ENCODE data around the gene ADAMTS6. TPM values are rescaled to one million over a fixed set of nuclear protein-coding genes. Genes with fewer than 3 reads are reported as not detected.
A peak's percentile ranks its signal among the peaks of the same experiment; 100 is the strongest.

Gene ADAMTS6
- total RNA-seq, 1 donor from 2014 or later, result 1.4 TPM

DNA sequence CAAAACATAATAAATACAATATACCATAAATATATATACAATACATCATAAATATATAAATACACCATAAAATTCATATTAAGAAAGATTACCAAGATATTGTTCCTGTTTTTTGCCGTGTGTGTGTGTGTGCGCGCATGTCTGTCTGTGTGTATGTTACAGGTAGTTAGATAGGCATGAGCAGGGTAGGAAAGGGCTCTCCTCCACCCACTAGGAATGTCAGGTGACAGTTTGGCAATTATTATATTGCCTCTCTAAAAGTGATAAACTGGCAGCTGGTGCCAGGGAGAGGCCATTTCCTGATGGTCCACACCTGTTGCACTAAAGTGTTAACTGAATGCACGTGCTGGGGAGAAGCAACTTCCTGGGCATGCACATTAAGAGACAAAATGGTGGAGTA lies 232.8 kb downstream of the ADAMTS6 start:
- DNase-seq (no peak), ATAC-seq (no peak)
- intact Hi-C loops (cut with micrococcal nuclease), result no loop called here

DNA sequence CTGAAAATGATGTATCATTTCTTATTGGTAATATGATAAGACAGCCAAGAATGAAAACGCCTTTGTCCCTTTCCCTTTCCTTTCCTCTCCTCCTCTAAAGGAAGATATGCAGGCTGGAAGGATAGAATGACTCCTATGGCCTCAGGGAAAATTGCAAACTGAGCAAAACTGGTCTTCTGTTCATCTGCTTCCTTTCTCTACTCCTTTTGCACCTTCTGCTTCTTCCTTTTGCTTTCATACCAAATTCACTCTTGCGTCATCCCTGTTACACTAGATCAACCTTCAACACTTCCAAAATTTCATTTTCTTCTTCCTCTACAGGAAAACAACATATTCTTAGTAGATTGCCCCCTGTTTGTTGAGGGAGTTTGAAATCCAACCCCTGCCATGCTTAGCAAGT lies 234.1 kb downstream of the ADAMTS6 start:
- no peak for DNase-seq
- intact Hi-C loops (cut with micrococcal nuclease), result no loop called here
- no peak for ATAC-seq

DNA sequence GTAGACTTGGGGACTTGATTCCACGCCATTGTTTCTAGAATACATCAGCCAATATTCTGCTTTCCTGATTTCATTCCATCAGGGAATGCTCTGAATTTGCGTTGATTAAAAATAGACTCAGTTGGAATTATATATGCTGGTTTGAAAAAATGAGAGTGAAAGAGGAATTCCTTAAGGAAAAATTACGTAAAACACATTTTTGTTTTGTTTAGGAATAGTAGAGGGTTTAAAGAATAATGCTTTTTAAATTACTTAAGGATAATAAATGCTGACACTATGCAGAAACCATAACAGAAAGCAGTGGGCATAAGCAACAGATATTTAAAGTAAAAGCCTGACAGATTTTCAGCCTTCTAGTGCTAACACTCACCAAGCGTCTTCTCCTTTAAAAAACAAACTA lies 235.0 kb downstream of the ADAMTS6 start:
- intact Hi-C loops (cut with micrococcal nuclease), result no loop called here
- no peak for ATAC-seq
- DNase-seq, result no peak

DNA sequence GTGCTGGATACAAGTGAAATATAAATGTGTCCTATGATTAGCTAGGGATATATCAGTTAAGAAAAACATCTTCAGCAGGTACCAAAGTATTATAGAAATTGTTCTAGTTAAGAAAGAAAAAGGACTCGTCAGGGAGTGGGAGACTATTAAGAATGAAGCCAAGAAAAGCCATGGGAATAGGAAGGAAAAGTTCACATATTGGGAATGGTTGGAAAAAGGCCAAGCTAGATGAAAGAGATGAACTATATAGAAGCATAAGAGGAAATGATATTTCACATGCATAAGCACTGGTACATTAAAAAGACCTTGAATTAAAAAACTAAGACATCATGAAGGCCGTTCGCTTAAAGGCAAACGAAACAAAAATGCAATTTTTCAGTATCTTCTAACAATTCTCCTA lies 237.7 kb downstream of the ADAMTS6 start:
- intact Hi-C loops (cut with micrococcal nuclease), result no loop called here
- no peak for DNase-seq
- ATAC-seq, result no peak

DNA sequence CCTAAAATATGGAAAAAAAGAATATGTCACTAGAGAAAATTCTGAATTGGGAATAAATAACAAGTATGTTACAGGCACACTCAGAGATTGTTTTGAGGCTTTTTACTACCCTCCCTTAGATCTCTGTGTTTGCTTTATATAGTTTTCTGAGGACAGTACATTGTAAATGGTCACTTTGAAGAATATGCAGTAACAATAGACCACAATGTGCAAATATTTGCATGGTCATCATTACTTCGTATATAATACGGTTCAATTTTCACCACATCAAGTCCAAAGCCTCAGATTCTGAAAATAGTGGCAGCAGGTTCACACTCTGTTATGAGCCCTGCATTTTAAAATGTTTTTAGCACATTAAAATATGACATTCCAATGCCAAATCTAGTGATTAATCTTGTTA lies 238.6 kb downstream of the ADAMTS6 start:
- intact Hi-C loops (cut with micrococcal nuclease), result no loop called here
- DNase-seq, result no peak
- ATAC-seq, result no peak

DNA sequence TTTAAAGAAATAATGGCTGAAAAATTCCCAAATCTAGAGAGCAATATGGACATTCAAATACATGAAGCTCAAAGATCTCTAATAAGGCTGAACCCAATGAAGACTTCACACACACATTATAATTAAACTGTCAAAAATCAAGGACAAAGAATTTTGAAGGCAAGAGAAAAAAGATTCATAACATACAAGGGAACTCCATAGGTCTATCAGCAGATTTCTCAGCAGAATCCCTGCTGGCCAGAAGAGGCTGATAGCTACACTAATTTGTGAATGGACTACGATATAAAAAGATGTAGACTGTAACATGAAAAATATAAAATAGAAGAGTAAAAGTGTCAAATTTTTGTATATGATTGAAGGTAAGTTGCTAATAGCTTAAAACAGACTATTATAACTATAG lies 251.9 kb downstream of the ADAMTS6 start:
- intact Hi-C loops (cut with micrococcal nuclease), result no loop called here
- no peak for DNase-seq
- no peak for ATAC-seq

DNA sequence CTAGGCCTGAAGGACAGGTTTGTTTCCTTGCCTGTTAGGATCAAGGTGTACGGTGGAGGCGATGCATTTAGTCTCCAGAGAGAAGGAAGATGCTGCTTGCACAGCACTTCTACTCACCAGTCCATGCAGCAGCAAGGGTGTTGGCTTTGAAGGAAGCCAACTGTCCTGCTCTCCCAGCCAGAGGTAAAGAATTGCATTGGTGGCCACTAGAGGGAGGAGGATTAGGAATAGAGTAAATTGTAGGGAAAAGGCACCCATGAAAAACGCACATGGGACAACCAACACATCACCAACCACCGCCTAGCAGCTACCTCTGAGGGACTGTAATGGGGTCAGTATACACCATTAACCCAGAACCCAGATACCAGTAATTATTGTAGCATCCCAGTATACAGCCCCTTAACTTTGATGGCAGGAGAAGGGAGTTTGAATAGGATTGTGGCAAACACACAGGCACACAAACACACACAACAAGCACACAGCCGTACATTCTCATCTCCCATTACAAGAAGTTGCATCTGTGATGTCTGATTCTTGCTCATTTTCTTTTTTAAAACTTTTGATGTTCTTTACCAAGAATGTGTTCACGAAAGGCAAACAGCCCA lies 267.7 kb downstream of the ADAMTS6 start:
- no peak for DNase-seq
- intact Hi-C loops (cut with micrococcal nuclease), result no loop called here
- ATAC-seq, result peak; percentile 63

DNA sequence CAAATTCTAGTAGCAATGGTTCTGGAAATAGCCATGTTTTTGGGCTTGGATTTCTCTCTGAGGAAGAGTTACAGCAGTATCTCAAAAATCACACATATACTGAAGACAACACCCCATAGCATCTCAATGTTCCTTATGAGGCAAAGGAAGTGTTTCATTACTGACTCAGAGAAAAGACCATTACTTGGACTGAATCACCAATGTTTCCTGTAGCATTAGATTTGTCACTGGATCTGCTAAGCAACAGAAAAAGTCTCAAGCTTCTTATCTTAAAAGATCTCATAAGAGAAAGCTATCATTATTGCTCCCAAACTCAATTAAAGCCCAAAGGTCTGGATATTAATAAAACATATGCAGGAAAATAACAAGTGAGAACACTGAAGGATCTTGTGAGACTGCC lies 272.4 kb downstream of the ADAMTS6 start:
- DNase-seq, result no peak
- ATAC-seq, result no peak
- intact Hi-C loops (cut with micrococcal nuclease), result no loop called here

DNA sequence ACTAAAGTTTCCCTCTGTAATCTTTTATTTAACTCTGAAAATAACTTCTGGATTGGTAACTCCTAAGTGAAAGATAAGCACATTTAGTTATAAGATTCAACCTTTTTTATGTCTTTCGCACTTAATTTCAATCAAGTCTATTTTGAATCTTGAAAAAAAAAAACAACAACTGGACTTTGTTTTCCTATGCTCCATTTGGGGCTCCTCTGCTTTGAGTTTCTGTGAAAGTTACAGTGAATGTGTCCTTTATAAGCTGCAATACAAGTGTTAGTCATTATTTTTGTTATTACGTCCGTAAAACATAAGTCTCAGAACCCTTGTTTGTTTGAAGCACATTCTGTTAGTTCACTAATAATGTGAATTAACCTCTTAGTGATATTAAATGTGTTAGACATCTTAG lies 276.8 kb downstream of the ADAMTS6 start:
- no peak for ATAC-seq
- intact Hi-C loops (cut with micrococcal nuclease), result no loop called here
- DNase-seq, result no peak

DNA sequence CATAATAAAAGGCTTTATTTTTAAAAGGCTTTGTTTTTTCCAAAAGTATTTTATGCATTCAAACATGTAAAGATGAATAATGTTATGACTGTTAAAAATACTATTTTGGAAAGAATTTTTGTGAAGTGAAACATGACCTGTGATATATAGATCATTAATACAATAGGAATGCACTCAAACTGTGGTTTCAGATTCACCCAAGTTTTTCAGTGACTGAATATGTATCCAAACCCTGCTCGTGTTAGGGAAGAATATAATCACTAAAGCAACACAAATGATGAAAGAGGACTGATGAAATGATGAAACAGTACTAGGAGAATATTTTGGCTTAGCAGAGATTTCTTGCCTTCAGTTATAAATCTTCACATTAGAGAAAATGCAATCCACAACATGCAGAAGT lies 278.0 kb downstream of the ADAMTS6 start:
- intact Hi-C loops (cut with micrococcal nuclease), result no loop called here
- DNase-seq (no peak), ATAC-seq (no peak)

DNA sequence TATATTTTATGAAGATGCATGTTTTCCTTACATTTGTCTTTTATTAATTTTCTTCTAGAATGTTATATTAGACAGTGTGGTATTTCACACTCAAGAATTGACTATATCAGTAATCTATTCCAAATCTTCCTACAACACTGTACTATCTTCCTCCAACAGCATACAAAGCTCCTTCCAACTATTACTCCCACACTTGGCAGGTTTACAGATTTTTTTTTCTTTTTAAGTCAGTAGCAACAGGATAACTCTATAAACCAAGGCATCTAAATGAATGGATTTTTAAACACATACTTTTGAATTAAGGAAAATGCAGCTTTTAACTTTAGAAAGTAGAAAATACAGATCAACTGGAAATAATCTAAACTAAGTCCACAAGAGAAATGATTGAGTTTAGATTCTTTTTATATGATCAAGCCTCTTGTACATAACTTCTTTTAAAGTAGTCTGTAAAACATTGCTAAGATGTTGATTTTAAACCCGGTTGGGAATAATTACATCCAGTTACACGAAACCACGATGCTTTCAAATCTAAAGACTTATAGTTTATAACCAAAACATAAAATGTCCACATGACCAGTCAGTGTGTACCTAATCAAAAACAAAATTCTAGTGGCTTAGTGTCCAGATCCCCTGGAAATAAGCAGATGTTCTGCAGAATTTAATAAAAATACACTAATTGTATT lies 281.6 kb downstream of the ADAMTS6 start:
- DNase-seq (no peak), ATAC-seq (no peak)
- intact Hi-C loops (cut with micrococcal nuclease), result no loop called here

DNA sequence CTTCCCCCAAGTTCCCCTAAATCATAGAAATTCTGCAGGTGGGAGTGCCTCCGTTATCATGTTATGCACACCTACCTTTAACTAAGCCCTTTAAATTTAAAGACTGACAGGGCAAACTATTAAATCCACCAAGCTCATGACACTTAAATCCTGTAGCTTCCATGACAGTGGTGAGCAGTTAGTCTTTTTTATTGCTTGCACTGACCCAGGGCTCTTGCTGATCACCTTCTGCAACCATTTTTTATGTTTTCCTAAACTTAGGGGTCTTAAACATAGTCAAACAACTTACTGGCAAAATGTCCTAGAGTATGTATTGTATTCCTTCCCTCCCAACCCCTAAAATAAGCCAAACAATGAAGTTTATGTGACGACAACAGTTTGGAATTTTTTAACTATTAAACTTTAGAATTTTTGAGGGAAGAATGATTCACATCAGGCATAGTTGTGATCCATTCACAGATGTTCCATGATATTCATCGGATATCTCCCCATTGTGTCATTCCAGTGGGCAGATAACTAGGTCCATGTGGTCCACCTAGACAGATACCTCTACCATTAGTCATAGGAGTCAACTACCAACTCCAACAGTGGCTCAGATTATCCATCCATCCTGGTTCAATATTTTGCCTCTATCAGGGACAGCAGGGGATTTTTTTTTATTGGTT lies 283.1 kb downstream of the ADAMTS6 start:
- intact Hi-C loops (cut with micrococcal nuclease), result no loop called here

DNA sequence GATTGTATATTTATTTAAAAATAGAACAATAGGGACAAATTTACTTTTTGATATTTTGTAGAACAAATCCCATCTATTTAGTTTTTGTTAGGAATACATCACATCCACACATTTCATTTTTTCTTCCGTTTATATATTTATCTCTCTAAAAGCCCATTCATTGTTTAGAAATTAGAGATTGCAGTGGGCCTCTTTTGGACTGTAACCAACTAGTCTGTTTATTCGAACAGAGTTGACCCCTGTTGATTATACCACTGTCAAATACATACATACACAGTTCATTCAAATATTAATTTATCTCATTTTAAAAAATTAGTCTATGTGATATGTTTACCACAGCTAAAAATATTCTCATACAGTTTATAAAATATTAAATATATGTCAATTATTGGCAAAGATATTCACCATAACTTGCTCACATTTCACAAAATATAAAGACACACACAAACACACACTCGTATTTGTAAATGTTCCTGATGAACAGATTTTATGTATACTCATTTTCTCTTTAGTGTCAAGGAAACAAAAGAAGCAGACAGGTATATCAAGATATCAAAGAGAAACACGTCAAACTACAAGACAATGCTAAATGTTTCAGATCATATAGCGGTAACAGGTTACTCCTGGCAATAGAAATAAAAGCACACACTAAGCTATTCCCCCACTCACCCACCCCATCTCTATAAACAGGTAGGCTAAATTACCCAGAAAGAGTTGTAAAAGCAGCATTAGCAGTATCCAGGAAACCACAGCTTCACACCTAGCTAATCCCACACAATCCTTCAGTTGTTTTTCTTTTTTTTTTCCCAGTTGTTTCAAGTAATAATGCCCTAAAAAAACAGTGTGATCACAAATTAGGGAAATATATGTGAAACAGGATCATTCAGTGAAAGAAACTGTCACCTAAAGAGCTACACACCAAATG lies 283.9 kb downstream of the ADAMTS6 start:
- ATAC-seq (no peak), DNase-seq (no peak)
- intact Hi-C loops (cut with micrococcal nuclease), result no loop called here

More for the DNA sequence above, 283.1 kb downstream of the ADAMTS6 start:
- DNase-seq (no peak), ATAC-seq (no peak)

DNA sequence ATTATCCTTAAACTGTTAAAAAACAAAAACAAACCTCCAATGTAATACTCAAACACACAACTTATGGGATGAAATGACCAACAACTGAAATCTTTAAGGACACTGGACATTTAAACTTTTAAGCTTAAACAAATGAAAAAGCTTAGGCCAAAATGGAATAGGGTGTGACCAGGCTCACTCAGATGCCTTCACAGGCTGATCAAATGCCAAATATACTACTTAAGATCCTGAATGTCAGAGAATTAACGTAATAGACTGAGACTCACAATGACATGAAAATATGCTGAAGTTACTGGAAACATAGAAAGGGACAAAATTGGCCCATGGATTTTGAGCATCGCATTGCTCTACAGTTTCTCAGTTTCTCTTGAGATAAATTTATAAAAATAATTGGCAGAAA lies 286.8 kb downstream of the ADAMTS6 start:
- ATAC-seq (no peak), DNase-seq (no peak)
- intact Hi-C loops (cut with micrococcal nuclease), result no loop called here

DNA sequence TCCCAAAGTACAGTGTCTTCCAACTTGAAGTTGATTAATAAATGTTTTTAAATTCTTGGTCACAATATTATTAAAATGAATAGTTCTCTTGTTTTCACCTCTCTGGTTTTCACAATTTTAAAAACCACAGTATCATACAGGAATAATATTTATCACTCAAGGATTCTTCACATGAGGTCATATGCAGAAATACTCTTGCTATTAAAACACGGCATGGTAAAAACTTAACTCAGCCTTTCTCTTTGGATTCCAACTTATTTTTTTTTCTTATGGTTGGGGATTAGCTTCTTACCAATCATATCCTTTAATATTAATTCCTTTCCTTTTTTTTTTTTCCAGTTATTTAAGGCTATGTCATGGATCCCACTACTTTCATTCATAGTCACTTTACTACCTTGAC lies 289.4 kb downstream of the ADAMTS6 start:
- ATAC-seq (no peak), DNase-seq (no peak)
- intact Hi-C loops (cut with micrococcal nuclease), result no loop called here

DNA sequence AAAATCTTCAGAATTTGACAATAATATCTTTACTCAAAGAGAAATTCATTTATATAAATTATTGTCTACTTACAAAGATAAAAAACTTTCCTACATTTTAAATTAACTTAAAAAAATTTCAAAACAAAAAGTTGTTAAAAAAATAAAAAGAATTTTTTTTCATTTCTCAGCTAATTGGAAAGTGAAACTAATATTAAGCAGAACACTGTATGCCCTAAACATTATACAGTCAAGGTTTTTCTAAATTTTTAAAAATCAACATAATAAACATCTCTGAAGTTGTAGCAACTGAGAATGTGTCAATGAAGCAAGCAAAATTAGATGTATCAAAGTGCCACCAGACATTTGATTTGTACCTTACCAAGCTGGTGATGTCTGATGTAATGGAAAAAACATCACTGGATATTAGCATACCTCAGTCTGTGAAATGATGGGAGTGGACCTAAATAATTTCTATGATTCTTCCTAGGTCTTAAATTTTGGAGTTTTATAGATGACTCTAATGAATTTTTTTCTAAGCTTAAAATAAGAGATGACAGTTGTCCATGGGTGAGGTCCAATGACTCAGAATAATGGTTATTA lies 290.1 kb downstream of the ADAMTS6 start:
- ATAC-seq, result no peak
- intact Hi-C loops (cut with micrococcal nuclease), result no loop called here
- no peak for DNase-seq

DNA sequence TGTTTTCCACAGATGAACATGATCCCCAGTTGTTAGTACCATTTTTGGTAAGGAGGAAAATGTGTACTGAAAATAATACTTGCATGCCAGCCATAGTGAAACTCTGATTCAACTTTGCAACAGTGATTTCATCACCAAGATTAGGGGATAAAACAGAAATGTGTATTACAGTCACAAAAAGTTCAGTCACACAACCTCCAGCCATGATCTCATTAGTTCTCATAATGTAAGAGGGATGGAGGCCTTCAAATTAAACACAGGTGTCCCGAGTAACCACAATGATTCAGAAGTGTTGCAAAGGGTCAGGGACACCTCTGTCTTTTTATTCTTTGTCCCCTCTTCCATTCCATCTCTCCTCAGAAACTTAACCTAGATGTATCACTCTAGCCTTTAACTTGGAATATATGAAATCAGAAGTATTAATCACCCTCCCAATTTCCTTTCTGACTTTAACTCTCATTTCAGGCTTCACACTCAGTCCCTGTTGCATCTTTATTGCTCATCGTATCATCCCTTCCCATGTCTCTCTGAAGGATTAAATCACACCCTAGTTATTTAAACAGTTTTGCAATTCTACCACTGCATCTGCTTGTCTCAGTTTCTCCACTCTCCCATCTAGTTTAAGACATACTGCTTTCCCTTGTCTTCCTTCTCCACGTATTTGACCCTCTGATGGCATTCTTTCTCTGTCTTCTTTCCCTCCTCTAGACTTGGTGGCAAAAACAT lies 291.2 kb downstream of the ADAMTS6 start:
- peak; percentile 19 for ATAC-seq
- intact Hi-C loops (cut with micrococcal nuclease), result no loop called here
- no peak for DNase-seq

DNA sequence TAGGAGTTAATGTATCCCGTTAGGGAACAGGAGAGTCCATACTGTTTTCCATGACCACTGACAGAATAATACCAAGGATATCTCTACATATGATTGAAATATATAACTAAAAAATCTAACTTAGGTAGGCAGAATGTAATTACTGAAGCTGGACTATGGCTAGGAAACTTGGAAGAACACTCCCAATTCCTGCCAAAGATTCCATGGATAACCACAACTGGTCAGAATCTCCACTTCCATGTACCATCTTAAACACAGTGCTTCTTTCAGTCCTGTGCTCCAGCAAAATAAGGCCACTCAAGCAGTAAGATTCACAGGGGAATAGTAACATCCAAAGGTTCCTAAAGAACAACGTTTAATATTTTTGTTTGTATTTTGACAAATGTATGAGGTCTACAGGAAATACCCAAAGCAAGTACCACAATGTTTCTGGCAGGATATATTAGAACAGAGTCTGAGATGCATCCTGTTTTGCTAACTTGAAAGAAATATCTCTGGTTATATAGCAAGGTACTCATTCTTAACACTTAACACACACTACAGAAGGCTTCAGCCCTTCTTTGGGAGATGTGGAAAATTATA lies 295.0 kb downstream of the ADAMTS6 start:
- intact Hi-C loops (cut with micrococcal nuclease), result no loop called here
- ATAC-seq (no peak), DNase-seq (no peak)

DNA sequence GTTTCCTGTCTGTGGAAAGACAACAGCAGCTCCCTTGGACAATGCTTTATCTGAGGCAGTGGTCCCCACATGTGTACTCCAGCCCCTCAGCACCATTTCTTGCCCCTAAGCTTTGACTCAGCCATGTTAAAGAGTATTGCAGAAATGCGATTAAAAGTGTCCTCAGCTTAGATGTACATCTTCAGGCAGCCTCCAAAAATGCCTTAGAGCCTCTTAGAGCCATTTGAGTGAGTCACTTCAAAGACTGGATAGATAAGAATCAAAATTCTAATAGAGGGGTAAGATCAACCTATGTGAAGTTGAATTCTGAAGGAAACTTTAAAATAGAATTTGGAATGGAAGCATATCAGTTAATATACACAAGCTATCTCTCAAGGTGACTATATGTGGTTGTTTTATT lies 296.3 kb downstream of the ADAMTS6 start:
- DNase-seq (no peak), ATAC-seq (no peak)
- intact Hi-C loops (cut with micrococcal nuclease), result no loop called here
